ENCODE data around the gene RAPGEF1. TPM values are rescaled to one million over a fixed set of nuclear protein-coding genes. Genes with fewer than 3 reads are reported as not detected.

Gene RAPGEF1
- total and polyA plus RNA-seq, 2 donors (not counting 3 experiments of a cell fraction or from before 2014, with no cell fraction given): 50.0 to 124 TPM

DNA sequence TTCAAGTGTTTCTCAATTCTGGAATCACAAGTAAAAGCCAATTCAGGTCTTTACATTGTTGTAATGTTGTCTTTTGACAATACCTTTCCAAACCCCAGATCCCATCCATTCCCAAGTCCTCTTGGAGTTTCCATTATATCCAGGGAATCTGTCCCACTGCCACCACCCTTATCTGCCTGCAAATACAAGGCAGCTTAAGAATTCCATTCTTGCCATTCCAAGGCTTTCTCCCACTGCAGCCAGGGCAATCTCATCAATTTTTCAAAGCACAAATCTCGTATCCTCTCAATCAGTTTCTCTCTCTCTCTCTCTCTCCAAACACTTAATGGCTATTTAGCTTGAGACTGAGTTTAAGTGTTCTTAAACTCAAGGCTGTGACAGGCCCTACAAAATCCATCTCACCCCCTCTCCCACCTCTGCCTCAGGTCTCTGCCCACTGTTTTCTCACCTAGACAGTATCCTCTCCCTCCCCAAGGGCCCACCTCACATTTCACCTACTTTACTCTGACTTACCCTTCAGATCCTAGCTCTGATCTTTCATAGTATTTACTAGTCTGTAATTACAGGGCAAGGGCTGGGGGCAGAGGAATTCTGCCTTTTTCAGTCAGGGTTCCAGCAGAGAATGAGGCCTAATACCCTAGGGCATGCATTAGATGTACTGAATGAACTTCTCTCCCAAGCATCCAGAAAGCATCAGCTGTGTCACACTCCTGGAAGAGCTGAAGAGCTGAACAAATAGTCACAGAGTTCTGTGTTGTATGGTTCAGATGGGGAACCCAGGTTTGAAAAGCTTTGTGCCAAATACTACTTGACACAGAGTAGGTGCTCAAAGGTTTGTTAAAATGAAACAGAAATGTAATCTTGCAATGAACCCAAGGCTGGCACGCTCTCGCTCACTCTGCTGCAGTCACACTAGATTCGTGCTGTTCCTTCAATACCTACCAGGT, 46.0 kb downstream of the RAPGEF1 start:
- Histone ChIP-seq H3K4me3 (replicated peaks in 1 of 3; ENCODE audit: insufficient read depth in 1 of 3, low read depth in 1 of 3, low read length in 3 of 3) (no peak overlapping the region), H3K9me3 (replicated peaks; ENCODE audit: control insufficient read depth, insufficient read depth, low read length) (no peaks in the 10 kb centered on the region), H3K36me3 (ENCODE audit: control insufficient read depth in 2 of 2, extremely low read depth in 1 of 2, insufficient read depth in 2 of 2, low read length in 2 of 2) (no peaks in the 10 kb centered on the region), H3K9me1 (replicated peaks; ENCODE audit: control insufficient read depth, extremely low read depth, insufficient read depth, low read length) (no peaks in the 10 kb centered on the region), H3K27ac (ENCODE audit: insufficient read depth, low read depth, low read length) (no peak overlapping the region), H3K9ac (replicated peaks; ENCODE audit: extremely low read depth, insufficient read depth, low read length) (no peak overlapping the region), H3K4me2 (ENCODE audit: insufficient read depth, low read length) (no peak overlapping the region), H3K27me3 (ENCODE audit: control insufficient read depth in 2 of 2, insufficient read depth in 2 of 2, low read length in 2 of 2) (no peaks in the 10 kb centered on the region), H4K20me1 (replicated peaks; ENCODE audit: control insufficient read depth, extremely low read depth, insufficient read depth, low read length) (peaks cover 6% of the 10 kb centered on the region), H3K4me1 (ENCODE audit: control insufficient read depth, extremely low read depth, insufficient read depth, low read length) (no peaks in the 10 kb centered on the region), H3K79me2 (ENCODE audit: control insufficient read depth, insufficient read depth, low read length) (peaks cover 84% of the 10 kb centered on the region), H2AFZ (ENCODE audit: low read depth, low read length) (no peak overlapping the region)
- no TSS peak for BruUV-seq (replicated peaks)
- intact Hi-C loops (cut with micrococcal nuclease): no loop called here
- ChIA-PET CTCF (no interaction called here), POLR2A (no interaction called here)
- TF ChIP-seq, protein P1, sequence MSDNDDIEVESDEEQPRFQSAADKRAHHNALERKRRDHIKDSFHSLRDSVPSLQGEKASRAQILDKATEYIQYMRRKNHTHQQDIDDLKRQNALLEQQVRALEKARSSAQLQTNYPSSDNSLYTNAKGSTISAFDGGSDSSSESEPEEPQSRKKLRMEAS (IDR thresholded peaks at IDR 0.05; ENCODE audit: insufficient read depth, insufficient read length): no peak
- no peak for TF ChIP-seq POLR2AphosphoS5 (IDR thresholded peaks at IDR 0.05; ENCODE audit: insufficient read depth, low read depth, low read length)
- dilution Hi-C loops (cut with MboI; ENCODE audit: extremely low pct_ligation_motif_present, low sequenced_read_pairs): no loop called here
- FAIRE-seq: no peak
- no peak for DNase-seq (ENCODE audit: low read depth, low spot score)

GRCh38 chr9:131692612-131693562, 47.0 kb downstream of the RAPGEF1 start:
- ChIA-PET POLR2A (interaction anchor here (0.6 kb wide), 1 partner anchor 11 kb away, joined by 3 read pairs; no protein-coding TSS in a partner anchor), CTCF (interaction anchor here (1.3 kb wide), 2 partner anchors 15 to 576 kb away, joined by 4 read pairs; no protein-coding TSS in a partner anchor)
- Histone ChIP-seq H3K36me3 (ENCODE audit: control insufficient read depth in 2 of 2, extremely low read depth in 1 of 2, insufficient read depth in 2 of 2, low read length in 2 of 2) (no peaks in the 10 kb centered on the region), H3K4me2 (ENCODE audit: insufficient read depth, low read length) (no peak overlapping the region), H3K79me2 (ENCODE audit: control insufficient read depth, insufficient read depth, low read length) (peaks cover 81% of the 10 kb centered on the region), H3K27ac (ENCODE audit: insufficient read depth, low read depth, low read length) (no peak overlapping the region), H3K27me3 (ENCODE audit: control insufficient read depth in 2 of 2, insufficient read depth in 2 of 2, low read length in 2 of 2) (no peaks in the 10 kb centered on the region), H3K4me1 (ENCODE audit: control insufficient read depth, extremely low read depth, insufficient read depth, low read length) (no peaks in the 10 kb centered on the region), H3K9me3 (replicated peaks; ENCODE audit: control insufficient read depth, insufficient read depth, low read length) (no peaks in the 10 kb centered on the region), H2AFZ (ENCODE audit: low read depth, low read length) (no peak overlapping the region), H4K20me1 (replicated peaks; ENCODE audit: control insufficient read depth, extremely low read depth, insufficient read depth, low read length) (peaks cover 6% of the 10 kb centered on the region), H3K9me1 (replicated peaks; ENCODE audit: control insufficient read depth, extremely low read depth, insufficient read depth, low read length) (no peaks in the 10 kb centered on the region), H3K9ac (replicated peaks; ENCODE audit: extremely low read depth, insufficient read depth, low read length) (no peak overlapping the region), H3K4me3 (replicated peaks in 1 of 3; ENCODE audit: insufficient read depth in 1 of 3, low read depth in 1 of 3, low read length in 3 of 3) (no peak overlapping the region)
- FAIRE-seq (no peak), DNase-seq (ENCODE audit: low read depth, low spot score) (no peak)
- dilution Hi-C loops (cut with MboI; ENCODE audit: extremely low pct_ligation_motif_present, low sequenced_read_pairs) (no loop called here), intact Hi-C loops (cut with micrococcal nuclease) (no loop called here)
- TF ChIP-seq POLR2AphosphoS5 (IDR thresholded peaks at IDR 0.05; ENCODE audit: insufficient read depth, low read depth, low read length) (no peak), JUN (IDR thresholded peaks at IDR 0.05; ENCODE audit: borderline replicate concordance, insufficient read depth, insufficient read length, low read depth) (no peak), FOS (IDR thresholded peaks at IDR 0.05; ENCODE audit: borderline replicate concordance, insufficient read depth, low read length) (no peak), POLR2A (IDR thresholded peaks at IDR 0.05; ENCODE audit: low read depth, low read length) (no peak), MYC (IDR thresholded peaks at IDR 0.05; ENCODE audit: low read depth, low read length) (no peak), GATA2 (IDR thresholded peaks at IDR 0.05; ENCODE audit: insufficient read depth, insufficient read length, low read depth, low read length) (no peak), EZH2 (IDR thresholded peaks at IDR 0.05; ENCODE audit: borderline replicate concordance, low read depth, low read length, severe bottlenecking) (no peak), CTCF (IDR thresholded peaks at IDR 0.05; ENCODE audit: extremely low read depth in 1 of 2, insufficient read depth in 1 of 2, low read depth in 1 of 2, low read length in 2 of 2) (no peak)
- TF ChIP-seq, protein P1 (IDR thresholded peaks at IDR 0.05; ENCODE audit: insufficient read depth, insufficient read length): no peak
- no TSS peak for BruUV-seq (replicated peaks)
